Activated CD4-positive, CD25-positive, alpha-beta regulatory T cell treated with anti-CD3 and anti-CD28 coated beads, Interleukin-2, amount 50 U/mL, for 16 hours (primary cell): ENCODE data around the gene NEUROD2.

Experiments used
- DNase-seq: peaks from one replicate; pipeline ENCODE4 v3.0.0-alpha.2; 2020; ENCODE audit warnings: low read depth, low spot score

Gene NEUROD2

GRCh38 chr17:39618956-39619785 is 11.5 kb upstream of the NEUROD2 start:
- no peak for DNase-seq

- no peak for DNase-seq
These were observed 10.7 kb upstream of the NEUROD2 start for GRCh38 chr17:39618246-39618913.

GRCh38 chr17:39617446-39618245 is 9.9 kb upstream of the NEUROD2 start:
- DNase-seq, result peak; percentile 15

GRCh38 chr17:39617100-39617445 is 9.4 kb upstream of the NEUROD2 start:
- DNase-seq, result no peak

GRCh38 chr17:39615434-39615833 is 7.7 kb upstream of the NEUROD2 start:
- DNase-seq, result no peak

- DNase-seq, result no peak
These were observed 6.9 kb upstream of the NEUROD2 start for GRCh38 chr17:39614545-39615157.

- DNase-seq, result no peak
These were observed 5.3 kb upstream of the NEUROD2 start for GRCh38 chr17:39612935-39613464.

- DNase-seq, result no peak
These were observed 4.7 kb upstream of the NEUROD2 start for GRCh38 chr17:39612291-39612894.

- DNase-seq, result no peak
These were observed 3.8 kb upstream of the NEUROD2 start for GRCh38 chr17:39611401-39612112.

GRCh38 chr17:39609416-39610025 is 1.8 kb upstream of the NEUROD2 start:
- no peak for DNase-seq

GRCh38 chr17:39608142-39608981 is 642 bp upstream of the NEUROD2 start:
- no peak for DNase-seq

- no peak for DNase-seq
These were observed 466 bp downstream of the NEUROD2 start for GRCh38 chr17:39607057-39607850.

- DNase-seq, result no peak
These were observed 1.2 kb downstream of the NEUROD2 start for GRCh38 chr17:39606434-39607056.

GRCh38 chr17:39605492-39606433 is 2.0 kb downstream of the NEUROD2 start:
- DNase-seq, result no peak

- DNase-seq, result no peak
These were observed 2.7 kb downstream of the NEUROD2 start for GRCh38 chr17:39604911-39605491.

- no peak for DNase-seq
These were observed 4.3 kb downstream of the NEUROD2 start for GRCh38 chr17:39603304-39604016.
